SK-N-SH treated with all-trans-retinoic acid at 6 μM for 48 hours (cell line): ENCODE results near the gene HOXC5.

Experiments
- ARNTL ChIP-seq: fragments of 450-650 bp; formaldehyde crosslinking; IDR thresholded peaks from 2 replicates; pipeline ENCODE4 v1.5.0; 2020; ENCODE audit warnings: low read depth, mild to moderate bottlenecking, moderate library complexity, borderline replicate concordance
- CSRNP3 ChIP-seq: fragments of 250-450 bp; sonication (Bioruptor Pico); IDR thresholded peaks from 2 replicates; pipeline ENCODE4 v1.5.1; 2021; ENCODE audit warnings: mild to moderate bottlenecking, moderate library complexity
- PPARA ChIP-seq: fragments of 250-450 bp; sonication (Bioruptor Pico); IDR thresholded peaks from 2 replicates; pipeline ENCODE4 v1.5.0; 2020; ENCODE audit warnings: mild to moderate bottlenecking, borderline replicate concordance
- RARB ChIP-seq: fragments of 250-450 bp; sonication (Bioruptor Pico); IDR thresholded peaks from 2 replicates; pipeline ENCODE4 v1.8.0; 2021; ENCODE audit warnings: mild to moderate bottlenecking, moderate library complexity
- SNAI2 ChIP-seq: fragments of 250-450 bp; sonication (Bioruptor Pico); IDR thresholded peaks from 2 replicates; pipeline ENCODE4 v1.5.0; 2020; ENCODE audit warnings: mild to moderate bottlenecking, moderate library complexity
- TCF4 ChIP-seq: fragments of 250-450 bp; sonication (Bioruptor Pico); IDR thresholded peaks from 2 replicates; pipeline ENCODE4 v1.8.0; 2021; ENCODE audit warnings: mild to moderate bottlenecking, moderate library complexity, borderline replicate concordance
- TSHZ2 ChIP-seq: fragments of 250-450 bp; sonication (Bioruptor Pico); IDR thresholded peaks from 2 replicates; pipeline ENCODE4 v1.5.0; 2020; ENCODE audit warnings: mild to moderate bottlenecking, moderate library complexity
- ZFP3 ChIP-seq: fragments of 250-450 bp; sonication (Bioruptor Pico); IDR thresholded peaks from 2 replicates; pipeline ENCODE4 v1.5.0; 2020; ENCODE audit warnings: mild to moderate bottlenecking, moderate library complexity
- TF ChIP-seq, protein P1 (sequence below): fragments of 250-450 bp; sonication (Bioruptor Pico); IDR thresholded peaks from 2 replicates; pipeline ENCODE4 v1.8.0; 2020; ENCODE audit warnings: mild to moderate bottlenecking, moderate library complexity, borderline replicate concordance

- TF ChIP-seq ARNTL (CRISPR knock-in tag) (no peak), RARB (CRISPR knock-in tag) (no peak), SNAI2 (no peak), TSHZ2 (CRISPR knock-in tag) (no peak), TCF4 (no peak), ZFP3 (CRISPR knock-in tag) (no peak), PPARA (CRISPR knock-in tag) (no peak), CSRNP3 (CRISPR knock-in tag) (no peak)
- TF ChIP-seq, protein P1, sequence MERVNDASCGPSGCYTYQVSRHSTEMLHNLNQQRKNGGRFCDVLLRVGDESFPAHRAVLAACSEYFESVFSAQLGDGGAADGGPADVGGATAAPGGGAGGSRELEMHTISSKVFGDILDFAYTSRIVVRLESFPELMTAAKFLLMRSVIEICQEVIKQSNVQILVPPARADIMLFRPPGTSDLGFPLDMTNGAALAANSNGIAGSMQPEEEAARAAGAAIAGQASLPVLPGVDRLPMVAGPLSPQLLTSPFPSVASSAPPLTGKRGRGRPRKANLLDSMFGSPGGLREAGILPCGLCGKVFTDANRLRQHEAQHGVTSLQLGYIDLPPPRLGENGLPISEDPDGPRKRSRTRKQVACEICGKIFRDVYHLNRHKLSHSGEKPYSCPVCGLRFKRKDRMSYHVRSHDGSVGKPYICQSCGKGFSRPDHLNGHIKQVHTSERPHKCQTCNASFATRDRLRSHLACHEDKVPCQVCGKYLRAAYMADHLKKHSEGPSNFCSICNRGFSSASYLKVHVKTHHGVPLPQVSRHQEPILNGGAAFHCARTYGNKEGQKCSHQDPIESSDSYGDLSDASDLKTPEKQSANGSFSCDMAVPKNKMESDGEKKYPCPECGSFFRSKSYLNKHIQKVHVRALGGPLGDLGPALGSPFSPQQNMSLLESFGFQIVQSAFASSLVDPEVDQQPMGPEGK (CRISPR knock-in tag), result no peak
Observed at GRCh38 chr12:53995002-53995377, 37.9 kb upstream of the HOXC5 start.
